Measurements from ENCODE around the gene AFTPH.

Gene AFTPH

GRCh38 chr2:64542071-64543007 is 18.2 kb downstream of the AFTPH start:
- ATAC-seq (peak; percentile 40), DNase-seq (no peak)

GRCh38 chr2:64543008-64543697 is 19.0 kb downstream of the AFTPH start:
- DNase-seq (no peak), ATAC-seq (no peak)

GRCh38 chr2:64548761-64549160 is 24.6 kb downstream of the AFTPH start:
- DNase-seq (no peak), ATAC-seq (no peak)

DNA sequence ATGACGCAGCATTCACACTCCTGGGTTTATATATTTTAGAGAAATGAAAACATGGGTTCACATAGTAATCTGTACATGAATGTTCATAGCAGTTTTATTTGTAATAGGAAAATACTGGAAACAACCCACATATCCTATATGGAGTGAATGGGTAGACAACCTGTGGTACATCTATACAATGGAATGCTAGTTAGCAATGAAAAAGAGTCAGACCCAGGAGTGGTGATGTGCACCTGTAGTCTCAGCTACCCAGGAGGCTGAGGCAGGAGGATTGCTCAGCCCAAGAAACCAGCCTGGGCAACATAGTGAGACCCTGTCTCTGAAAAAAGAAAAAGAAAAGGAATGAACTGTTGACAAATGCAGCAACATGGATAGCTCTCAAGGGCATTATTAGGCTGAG is 25.9 kb downstream of the AFTPH start:
- no peak for DNase-seq

GRCh38 chr2:64551851-64552250 is 27.7 kb downstream of the AFTPH start:
- DNase-seq (no peak), ATAC-seq (no peak)

More for the DNA sequence above, 25.9 kb downstream of the AFTPH start:
- no peak for ATAC-seq

GRCh38 chr2:64554117-64554516 is 30.0 kb downstream of the AFTPH start:
- ATAC-seq (no peak), DNase-seq (no peak)

- ATAC-seq: no peak
- no peak for DNase-seq
Measured at GRCh38 chr2:64558445-64559081, 34.4 kb downstream of the AFTPH start.

DNA sequence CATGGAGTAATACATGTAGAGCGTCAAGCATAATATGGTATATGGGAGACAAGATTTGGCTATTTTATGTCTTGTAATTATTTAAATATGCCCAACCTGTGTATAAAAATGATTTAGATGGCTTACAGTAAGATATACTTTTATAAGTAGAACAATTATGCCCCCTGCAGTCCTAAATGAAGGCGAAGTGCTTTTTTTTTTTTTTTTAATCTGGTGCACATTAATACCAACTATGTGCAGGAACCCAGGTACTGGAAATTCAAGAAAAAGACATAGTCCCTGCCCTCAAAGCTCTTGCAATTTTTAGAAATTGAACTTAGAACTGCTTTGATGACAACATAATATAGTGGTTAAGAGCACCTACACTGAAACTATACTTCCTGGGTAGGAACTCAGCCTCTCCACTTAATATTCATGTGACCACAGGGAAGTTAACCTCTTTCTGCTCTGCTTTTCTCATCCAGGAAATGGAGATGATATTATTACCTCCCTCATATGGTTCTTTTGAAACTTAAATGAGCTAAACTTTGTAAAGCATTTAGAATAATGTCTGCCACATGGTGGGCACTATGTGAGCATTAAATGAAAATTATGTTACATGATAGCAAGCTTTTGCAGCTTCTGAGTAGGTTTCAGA is 38.1 kb downstream of the AFTPH start:
- DNase-seq (no peak), ATAC-seq (peak; percentile 28)

GRCh38 chr2:64563436-64563938 is 39.4 kb downstream of the AFTPH start:
- ATAC-seq: no peak
- DNase-seq: no peak

DNA sequence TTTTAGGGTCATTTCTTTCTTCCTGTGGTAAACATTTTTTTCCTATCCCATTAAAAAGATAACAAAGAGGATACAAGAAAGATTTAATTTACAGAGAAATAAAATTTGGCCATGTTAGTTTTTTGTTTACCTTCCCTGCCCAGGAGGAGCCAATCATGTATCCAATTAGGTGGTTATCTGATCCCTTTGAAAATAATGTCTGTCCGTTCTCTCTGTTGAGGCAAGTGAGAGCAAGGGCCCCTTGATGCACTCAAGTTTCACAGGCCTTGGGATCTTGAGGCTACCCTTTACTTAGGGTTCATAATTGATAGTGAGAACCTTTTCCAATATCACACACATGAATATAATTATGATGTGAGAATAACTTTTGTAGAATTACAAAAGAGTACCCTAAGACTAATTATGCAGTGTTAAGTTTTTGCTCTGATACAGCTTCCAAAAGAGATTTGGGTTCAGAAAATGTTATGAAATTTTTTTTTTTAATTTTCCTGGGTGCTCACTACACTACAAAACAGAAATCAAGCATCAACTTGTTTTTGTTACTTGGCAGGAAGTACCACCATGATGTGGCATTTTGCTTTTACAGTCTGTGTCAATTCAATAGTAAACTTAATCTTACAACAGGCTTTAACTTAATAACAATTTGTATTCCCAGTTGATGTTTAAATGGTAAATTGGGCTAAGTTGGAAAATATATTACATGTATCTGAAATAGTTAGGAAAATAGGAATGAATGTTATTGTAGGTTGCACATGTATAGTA is 42.0 kb downstream of the AFTPH start:
- no peak for DNase-seq

GRCh38 chr2:64567473-64567872 is 43.3 kb downstream of the AFTPH start:
- DNase-seq (no peak), ATAC-seq (no peak)

More for the DNA sequence above, 42.0 kb downstream of the AFTPH start:
- no peak for ATAC-seq

GRCh38 chr2:64568836-64569235 is 44.7 kb downstream of the AFTPH start:
- DNase-seq (no peak), ATAC-seq (no peak)

- DNase-seq (no peak), ATAC-seq (no peak)
Measured at GRCh38 chr2:64574871-64575270, 50.7 kb downstream of the AFTPH start.

GRCh38 chr2:64581018-64581417 is 56.9 kb downstream of the AFTPH start:
- ATAC-seq (no peak), DNase-seq (no peak)

DNA sequence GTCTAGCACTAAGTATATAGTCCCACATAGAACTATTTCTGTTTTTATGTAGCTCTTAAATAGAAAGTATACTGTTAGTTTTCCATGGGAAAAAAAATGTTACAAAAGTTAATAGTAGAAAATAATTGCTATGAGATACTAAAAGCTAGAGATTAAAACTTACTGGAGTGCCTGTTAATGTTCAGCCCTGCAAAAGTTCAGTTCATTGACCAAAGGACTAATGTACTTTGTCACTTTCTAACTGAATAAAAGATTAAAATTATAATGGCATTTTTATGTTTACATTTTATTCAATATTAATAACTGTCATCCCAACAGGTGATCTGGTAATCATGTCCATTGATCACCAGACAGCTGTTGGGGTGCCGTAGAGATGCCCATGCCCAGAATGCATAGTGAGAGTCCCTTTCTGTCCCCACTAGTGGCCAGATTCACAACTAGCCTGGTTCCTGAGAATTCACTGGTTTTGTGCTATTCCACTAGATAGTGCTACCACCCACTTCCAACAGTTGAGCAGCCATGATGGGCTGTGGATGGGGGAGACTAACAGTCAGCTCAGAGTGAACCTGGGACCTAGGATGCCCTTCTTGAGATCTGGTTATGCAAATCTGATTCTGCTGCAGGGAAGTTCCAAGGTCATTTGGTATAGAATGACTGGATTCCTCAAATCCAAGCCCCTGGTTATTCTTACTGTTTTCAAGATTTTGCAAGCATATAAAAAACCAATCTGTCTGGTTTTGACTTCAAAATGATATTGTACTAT is 57.8 kb downstream of the AFTPH start:
- no peak for DNase-seq
- ATAC-seq: no peak

DNA sequence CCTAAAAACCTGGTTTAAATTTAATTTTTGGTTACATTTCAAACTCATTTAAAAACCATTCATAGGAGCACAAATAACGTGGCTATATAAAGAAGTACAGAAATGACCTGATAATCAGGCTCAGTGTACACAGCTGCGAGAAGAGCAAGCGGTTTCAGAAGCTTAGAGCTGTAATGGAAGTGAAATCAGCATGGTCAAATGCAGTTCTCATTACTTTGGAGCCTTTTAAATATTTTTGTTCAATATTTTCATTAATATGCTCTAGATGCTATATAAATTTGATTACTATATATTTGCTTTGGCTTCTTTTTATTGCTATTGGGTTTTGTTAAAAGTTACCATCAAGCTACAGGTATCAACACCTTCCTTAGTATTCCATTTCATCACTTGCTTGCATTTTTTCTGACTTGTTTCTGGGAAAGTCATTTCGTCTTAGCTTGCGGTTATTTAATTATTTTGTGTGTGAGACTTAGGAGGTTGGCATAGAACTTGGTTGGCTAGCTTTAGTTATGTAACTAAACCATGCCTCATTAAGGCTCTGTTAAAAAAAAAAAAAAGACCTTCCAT is 58.7 kb downstream of the AFTPH start:
- no peak for DNase-seq
- no peak for ATAC-seq

- no peak for DNase-seq
Measured at GRCh38 chr2:64586054-64586453, 61.9 kb downstream of the AFTPH start.

GRCh38 chr2:64586883-64587481 is 62.9 kb downstream of the AFTPH start:
- ATAC-seq (peak; percentile 53), DNase-seq (no peak)

More at GRCh38 chr2:64586054-64586453, 61.9 kb downstream of the AFTPH start:
- ATAC-seq: no peak

GRCh38 chr2:64587561-64587960 is 63.4 kb downstream of the AFTPH start:
- no peak for ATAC-seq

GRCh38 chr2:64591188-64591587 is 67.1 kb downstream of the AFTPH start:
- ATAC-seq: peak; percentile 84
- DNase-seq: peak; percentile 20

More at GRCh38 chr2:64587561-64587960, 63.4 kb downstream of the AFTPH start:
- DNase-seq: no peak

Data from stimulated activated naive CD8-positive, alpha-beta T cell treated with anti-CD3 and anti-CD28 coated beads, Interleukin-15, Interleukin-2, amounts not matched to agents 100 U/mL and 50 U/mL, for 24 hours (primary cell).